ENCODE measurements around the gene TRIM43.
"Not testable (repeated sequence)": the region's sequence is repeated elsewhere in the genome, so short reads cannot be mapped to it uniquely, and the experiment has no call there.

TRIM43 gene

DNA sequence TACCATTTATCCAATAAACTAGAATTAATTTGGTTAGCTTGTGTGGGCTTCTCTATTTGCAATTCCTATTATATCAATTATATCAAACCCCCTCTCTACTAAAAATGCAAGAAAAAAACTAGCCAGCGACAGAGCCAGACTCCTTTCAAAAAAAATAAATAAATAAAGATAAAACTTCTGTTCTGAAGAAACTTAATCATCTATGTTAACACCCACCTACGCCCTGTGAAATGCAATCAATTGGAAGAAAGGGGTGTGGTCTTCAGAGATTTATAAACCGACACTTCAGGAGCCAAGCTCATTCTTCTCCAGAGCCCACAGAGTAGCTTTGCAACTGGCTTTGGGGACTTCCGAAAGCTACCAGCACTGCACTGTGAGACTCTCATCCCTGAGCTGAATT, at the start of gene TRIM43:
Gene TRIM43 (plus strand): TSS at position 301 of the 400 bp plus-strand sequence. CDS start 2,023 bp downstream, outside the sequence.
- not testable (repeated sequence) for DNase-seq (ENCODE audit: low read depth in 3 of 3)

- no peak for DNase-seq (ENCODE audit: low read depth in 3 of 3)
Observed at GRCh38 chr2:95551055-95551568, 40.7 kb upstream of the TRIM43 start.

- DNase-seq (ENCODE audit: low read depth in 3 of 3): no peak
Observed at GRCh38 chr2:95552911-95553310, 38.9 kb upstream of the TRIM43 start.

- no peak for DNase-seq (ENCODE audit: low read depth in 3 of 3)
Observed at GRCh38 chr2:95569170-95569569, 22.6 kb upstream of the TRIM43 start.

- DNase-seq (ENCODE audit: low read depth in 3 of 3): no peak
Observed at GRCh38 chr2:95573866-95574265, 17.9 kb upstream of the TRIM43 start.

DNA sequence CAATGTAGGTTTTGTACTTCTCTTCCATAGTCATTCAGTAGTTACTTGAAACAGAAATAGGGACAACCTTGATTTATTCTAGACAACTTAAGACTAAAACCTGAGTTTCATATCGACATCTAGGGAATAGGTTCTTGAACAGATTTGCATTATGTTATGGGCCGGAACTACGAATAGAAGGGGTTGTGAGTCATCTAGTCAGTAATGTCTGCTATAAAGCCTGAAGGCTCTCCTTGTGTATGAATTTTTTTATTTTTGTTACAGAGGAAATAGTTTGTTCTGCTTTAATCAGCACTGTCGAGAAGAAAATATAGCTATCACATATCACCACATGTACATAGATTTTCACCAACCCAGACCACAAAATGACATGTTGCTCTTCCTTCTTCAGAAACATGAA, 17.3 kb upstream of the TRIM43 start:
- no peak for DNase-seq (ENCODE audit: low read depth in 3 of 3)

GRCh38 chr2:95575857-95576256, 15.9 kb upstream of the TRIM43 start:
- no peak for DNase-seq (ENCODE audit: low read depth in 3 of 3)

- no peak for DNase-seq (ENCODE audit: low read depth in 3 of 3)
Observed at GRCh38 chr2:95578539-95578938, 13.3 kb upstream of the TRIM43 start.

GRCh38 chr2:95583545-95583944, 8.3 kb upstream of the TRIM43 start:
- not testable (repeated sequence) for DNase-seq (ENCODE audit: low read depth in 3 of 3)

GRCh38 chr2:95584321-95584720, 7.5 kb upstream of the TRIM43 start:
- DNase-seq (ENCODE audit: low read depth in 3 of 3): not testable (repeated sequence)

DNA sequence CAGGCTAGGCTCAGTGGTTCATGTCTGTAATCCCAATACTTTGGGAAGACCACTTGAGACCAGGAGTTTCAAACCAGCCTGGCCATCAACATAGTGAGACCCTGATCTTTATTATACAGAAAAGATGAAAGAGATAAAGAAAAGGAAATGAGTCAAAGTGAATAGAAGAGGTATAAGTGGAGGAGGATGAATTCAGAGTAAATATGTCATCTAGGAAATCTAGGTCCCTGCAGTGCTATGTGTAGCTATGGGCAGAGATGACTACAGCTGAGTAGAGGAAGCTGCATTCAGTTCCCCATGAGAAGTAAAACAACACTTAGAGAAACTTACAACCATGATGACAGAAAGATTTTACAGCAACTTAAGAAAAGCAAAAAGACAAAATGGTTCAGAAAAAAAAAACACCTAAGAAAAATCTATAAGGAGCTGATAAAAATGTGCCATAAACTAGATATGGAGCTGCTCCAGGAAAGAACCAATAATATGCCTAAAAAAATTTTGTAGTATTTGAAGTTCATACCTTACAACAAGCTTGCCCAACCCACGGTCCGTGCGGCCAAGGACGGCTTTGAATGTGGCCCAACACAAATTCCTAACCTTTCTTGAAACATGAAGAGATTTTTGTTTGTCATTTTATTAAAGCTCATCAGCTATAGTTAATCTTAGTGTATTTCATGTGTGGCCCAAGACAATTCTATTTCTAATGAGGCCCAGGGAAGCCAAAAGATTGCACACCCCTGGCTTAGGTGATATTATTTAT, 1.8 kb upstream of the TRIM43 start:
- DNase-seq (ENCODE audit: low read depth in 3 of 3): not testable (repeated sequence)

- DNase-seq (ENCODE audit: low read depth in 3 of 3): not testable (repeated sequence)
Observed at GRCh38 chr2:95592973-95593372, 1.2 kb downstream of the TRIM43 start.

DNA sequence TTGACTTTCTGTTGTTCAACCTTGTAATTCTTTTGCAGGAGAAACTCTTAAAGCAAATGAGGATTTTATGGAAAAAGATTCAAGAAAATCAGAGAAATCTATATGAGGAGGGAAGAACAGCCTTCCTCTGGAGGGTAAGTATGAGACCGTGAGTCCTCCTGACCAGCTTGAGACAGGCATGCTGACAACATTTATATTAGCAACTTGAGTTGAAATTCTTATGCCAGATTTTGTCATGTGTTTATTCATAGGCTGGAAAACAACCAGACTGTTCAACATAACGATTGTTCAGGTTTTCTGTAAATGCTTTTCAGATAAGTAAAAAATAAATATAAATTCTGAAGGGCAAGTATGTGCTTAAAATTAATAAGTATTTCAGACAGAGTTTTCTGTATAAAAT, 3.2 kb downstream of the TRIM43 start:
- DNase-seq (ENCODE audit: low read depth in 3 of 3): not testable (repeated sequence)

GRCh38 chr2:95601301-95601700, 9.5 kb downstream of the TRIM43 start:
- not testable (repeated sequence) for DNase-seq (ENCODE audit: low read depth in 3 of 3)

DNA sequence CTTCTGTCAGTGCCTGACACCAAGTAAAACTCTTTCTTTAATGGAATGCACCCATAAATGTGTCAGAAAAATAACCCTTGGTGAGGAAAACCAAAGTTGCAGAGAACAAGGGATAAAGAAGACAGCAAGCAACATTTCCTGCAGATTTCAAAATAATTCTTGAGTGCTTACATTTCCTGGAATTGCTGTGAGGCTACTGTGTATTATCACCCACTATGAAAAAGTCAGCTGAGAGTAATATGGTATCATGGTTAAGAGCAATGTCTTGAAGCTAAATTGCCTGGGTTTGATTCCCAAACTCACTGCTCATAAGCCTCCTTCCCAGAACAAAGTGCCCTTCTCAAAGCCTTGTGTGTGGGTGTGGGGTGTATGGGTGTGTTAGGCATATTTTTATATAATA, 10.3 kb downstream of the TRIM43 start:
- DNase-seq (ENCODE audit: low read depth in 3 of 3): not testable (repeated sequence)

- DNase-seq (ENCODE audit: low read depth in 3 of 3): not testable (repeated sequence)
Observed at GRCh38 chr2:95608356-95608755, 16.6 kb downstream of the TRIM43 start.

DNA sequence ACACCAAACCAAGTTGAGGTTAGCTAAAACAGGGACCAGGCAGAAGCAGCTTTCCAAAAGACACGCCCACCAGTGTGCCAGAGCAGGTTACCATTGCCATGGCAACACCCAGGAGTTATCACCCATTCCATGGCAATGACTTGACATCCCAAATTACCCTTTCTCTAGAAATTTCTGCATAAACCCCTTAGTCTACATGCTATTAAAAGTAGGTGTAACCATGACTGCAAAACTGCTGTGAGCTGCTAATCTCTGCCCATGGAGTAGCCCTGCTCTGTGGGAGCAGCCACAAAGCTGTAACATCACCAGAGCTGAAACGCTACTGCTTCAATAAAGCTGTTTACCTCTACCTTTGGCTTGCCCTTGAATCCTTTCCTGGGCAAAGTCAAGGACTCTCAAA, 18.0 kb downstream of the TRIM43 start:
- DNase-seq (ENCODE audit: low read depth in 3 of 3): not testable (repeated sequence)

DNA sequence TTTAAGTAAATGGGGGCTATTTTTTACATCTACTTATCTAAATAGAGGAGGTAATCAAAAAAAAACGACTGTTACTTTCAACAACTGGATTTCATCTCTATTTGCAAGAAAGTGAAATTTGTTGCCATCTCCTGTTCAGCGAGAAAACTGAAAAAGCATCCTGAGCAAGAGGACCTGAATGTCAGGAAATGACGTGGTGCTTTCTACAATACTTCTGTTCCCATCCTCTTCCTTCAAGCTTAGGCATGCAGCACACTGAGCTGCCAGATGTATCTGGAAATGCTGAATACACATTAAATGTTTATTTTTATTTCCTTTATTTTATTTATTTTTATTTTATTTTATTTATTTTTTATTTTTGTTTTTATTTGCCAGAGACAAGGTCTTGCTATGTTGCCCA, 21.2 kb downstream of the TRIM43 start:
- DNase-seq (ENCODE audit: low read depth in 3 of 3): not testable (repeated sequence)

GRCh38 chr2:95622728-95623127, 30.9 kb downstream of the TRIM43 start:
- not testable (repeated sequence) for DNase-seq (ENCODE audit: low read depth in 3 of 3)

DNA sequence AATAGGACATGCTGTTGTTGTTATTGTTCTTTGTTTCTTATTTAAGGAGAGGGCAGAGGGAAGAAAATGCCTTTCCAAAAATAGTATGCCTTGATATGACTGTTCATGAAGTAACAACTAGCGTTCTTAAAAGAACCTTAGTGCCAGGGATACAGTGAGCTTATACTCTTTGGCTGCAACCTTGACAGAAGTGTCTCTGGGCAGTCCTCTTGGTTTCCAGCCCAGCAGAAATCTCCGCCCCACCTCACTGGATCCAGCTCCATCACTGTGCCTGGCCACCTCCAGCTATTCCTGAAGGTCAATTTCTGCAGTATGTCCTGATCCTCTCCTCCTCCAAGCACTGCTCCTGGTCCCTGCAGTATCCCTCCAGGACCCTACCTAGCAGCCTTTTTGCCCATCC, 39.2 kb downstream of the TRIM43 start:
- not testable (repeated sequence) for DNase-seq (ENCODE audit: low read depth in 3 of 3)

DNA sequence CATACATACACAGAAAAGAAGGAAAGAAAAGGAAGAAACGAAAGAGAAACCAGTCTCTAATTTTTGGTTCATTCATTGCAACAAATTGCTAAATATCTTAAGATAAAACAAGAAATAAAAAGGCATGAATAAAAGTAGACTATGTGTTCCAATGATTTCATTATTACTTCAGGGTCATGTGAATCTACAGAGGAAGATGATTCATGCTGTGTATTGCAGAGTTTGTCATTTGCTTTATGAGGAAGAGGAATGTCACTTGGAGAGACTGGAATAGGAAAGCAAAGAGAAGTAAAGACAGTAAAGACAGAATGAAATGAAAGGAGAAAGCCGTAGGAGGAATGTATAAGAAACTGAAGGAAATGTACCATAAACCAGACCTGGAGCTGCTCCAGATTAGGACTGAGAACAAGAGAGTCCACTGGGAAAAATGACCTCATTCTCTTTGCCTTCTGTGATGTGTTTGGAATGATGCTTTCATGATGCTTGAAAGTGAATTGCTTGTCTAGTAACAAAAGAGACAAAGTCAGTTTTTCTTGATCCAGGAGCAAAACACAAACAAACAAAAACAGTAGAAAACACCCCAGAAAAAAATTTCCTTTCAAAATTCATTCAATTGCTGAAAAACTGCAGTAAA, 41.9 kb downstream of the TRIM43 start:
- not testable (repeated sequence) for DNase-seq (ENCODE audit: low read depth in 3 of 3)

DNA sequence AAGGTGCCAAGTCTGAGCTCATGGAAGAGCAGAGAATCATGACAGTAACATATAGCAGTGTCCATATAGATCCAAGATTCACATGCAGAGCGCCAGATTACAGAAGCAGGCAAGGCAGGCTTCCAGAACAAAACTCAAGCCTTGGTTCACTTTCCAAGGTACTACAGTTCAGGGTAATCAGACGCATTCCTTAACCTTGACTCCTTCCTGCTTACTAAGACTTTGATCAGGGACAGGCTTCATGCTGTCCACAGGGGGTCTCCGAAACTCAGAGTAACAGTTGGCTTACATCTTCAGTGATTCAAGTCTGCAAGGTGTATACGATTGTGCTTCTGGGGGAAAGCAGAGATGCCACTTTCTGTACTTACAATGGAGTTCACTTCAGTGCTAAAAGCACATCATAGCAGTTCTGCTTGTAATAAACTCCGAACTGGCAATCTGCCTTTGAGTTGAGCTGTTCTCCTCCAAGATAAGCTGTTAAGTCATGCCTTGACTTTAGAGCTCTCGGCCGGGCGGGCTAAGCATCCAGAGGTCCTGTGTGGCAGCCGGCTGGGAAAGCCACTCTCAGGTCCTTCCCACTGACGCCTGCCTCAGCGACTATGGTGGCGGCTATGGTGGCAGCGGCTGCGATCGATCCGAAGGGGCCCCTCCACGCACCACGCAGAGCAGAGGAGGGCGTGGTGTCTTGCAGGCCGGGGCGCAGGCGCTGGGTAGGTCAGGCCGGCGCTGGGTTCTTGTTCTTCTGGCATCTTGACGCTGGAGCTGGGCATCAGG, 48.9 kb downstream of the TRIM43 start:
- not testable (repeated sequence) for DNase-seq (ENCODE audit: low read depth in 3 of 3)
